D721Med (cell line): ENCODE data around the gene APOL5.

ENCODE experiments used
- DNase-seq: peaks from one replicate; pipeline ENCODE4 v3.0.0; 2011; ENCODE audit warnings: low spot score; ENCODE audit not compliant: insufficient read length
- FAIRE-seq: peaks from 2 replicates; lab custom pipeline; 2011; peaks lifted over from hg19 to GRCh38; lab: Jason Lieb, UNC
- CTCF ChIP-seq: IDR thresholded peaks from 2 replicates; pipeline ENCODE4 v1.5.1; 2012; ENCODE audit warnings: mild to moderate bottlenecking, control low read depth; ENCODE audit not compliant: insufficient read depth; ENCODE audit errors: missing control alignments

APOL5 gene

GRCh38 chr22:35749808-35750207, 32.1 kb downstream of the APOL5 start:
- TF ChIP-seq CTCF: no peak
- FAIRE-seq: no peak
- no peak for DNase-seq

DNA sequence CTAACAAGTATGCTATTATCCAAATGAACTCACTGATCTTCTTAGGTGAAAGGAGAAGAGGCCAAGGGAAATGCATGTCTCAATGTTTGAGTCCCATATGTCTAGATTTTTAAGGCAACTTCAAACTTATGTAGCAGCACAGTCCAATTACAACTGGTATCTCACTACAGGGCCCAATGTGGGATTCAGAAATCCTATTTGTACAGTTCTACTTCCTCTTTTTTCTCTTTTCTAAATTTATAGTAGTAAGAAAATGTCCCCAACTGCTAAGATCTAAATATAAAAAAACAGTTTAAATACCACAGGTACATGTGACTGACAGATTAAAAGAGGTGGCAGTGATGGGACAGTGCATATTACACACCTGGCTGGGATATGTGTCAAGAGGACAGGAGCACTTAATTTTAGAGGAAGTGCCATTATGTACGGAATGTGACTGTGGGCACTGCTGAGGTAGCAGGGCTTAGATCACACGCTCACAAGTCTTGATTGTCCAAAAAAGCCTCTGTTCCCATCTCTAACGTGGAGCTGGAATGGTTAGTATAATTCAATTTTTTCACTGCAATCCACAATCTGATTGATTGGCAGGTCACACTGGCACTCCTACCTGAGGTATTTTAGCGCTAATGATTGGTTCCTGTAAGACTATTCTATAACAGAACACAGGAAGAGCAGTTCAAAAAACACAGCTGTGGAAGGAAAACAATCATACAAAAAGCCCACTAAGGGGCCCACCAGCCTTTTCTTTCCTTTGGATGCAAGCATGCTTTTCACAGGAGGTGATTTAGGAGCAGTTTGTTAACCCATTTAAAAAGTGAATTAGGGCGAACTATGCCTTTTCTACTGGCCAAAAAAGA, 34.6 kb downstream of the APOL5 start:
- DNase-seq: no peak
- no peak for FAIRE-seq
- no peak for TF ChIP-seq CTCF

DNA sequence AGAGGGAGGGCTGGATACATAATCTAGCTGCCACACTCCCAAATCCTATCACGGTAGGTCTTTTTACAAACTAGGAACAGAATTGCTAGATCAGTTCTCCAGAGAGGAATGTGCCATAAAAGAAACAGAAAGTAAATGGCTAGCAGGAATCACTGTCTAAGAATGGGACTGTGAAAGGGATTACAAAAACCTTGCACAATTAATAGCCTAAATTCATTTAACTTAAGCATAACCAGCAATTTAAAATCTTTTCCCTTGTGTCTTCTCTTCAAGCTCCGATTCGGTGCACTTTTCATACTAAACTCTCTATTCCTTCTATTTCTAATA, 35.2 kb downstream of the APOL5 start:
- no peak for FAIRE-seq
- DNase-seq: no peak
- no peak for TF ChIP-seq CTCF

GRCh38 chr22:35754761-35755160, 37.1 kb downstream of the APOL5 start:
- no peak for FAIRE-seq
- DNase-seq: no peak
- no peak for TF ChIP-seq CTCF

DNA sequence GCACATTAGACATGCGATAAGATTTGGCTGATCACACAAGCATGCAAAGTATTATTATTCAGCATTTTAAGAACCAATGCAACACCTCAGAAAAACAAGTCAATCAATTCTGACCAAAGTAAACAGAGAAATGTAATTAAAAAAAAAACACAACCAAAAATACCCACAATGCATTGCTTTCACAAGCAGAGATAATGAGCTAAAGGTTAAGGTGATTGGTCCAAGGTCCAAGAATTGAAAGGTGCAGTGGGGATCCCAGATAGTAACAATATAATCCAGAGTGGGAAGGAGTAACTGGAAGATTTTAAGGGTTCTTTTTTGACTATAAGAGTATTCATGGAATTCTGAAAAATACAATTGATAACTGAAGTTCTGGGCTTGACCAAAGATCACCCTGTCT, 39.0 kb downstream of the APOL5 start:
- FAIRE-seq: no peak
- no peak for DNase-seq
- no peak for TF ChIP-seq CTCF

DNA sequence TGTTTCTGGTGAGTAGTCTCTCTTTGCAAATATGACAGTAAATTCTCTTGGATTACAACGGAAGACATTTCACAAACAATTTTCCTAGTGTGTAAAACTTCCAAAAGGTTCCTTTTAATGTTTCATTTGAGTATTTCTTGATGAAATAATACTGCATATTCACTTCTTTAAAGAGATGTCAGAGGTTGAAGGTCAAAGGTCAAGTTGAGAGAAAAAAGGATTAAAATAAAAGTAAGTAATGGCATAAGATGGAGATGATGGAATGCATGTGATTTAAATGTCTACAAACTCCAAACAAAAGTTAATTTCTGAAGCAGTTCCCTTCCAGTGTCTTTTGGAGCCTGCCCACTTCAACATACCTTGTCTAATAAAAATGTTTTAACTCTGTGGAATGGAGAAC, 40.7 kb downstream of the APOL5 start:
- DNase-seq: no peak
- TF ChIP-seq CTCF: no peak
- no peak for FAIRE-seq

- TF ChIP-seq CTCF: peak; percentile 44
- DNase-seq: no peak
- FAIRE-seq: no peak
Measured at GRCh38 chr22:35761037-35761436, 43.4 kb downstream of the APOL5 start.
